Smooth muscle cell (in vitro differentiated cells): ENCODE data around the gene PCK1. TPM values are rescaled to one million over a fixed set of nuclear protein-coding genes. Genes with fewer than 3 reads are reported as not detected.
"Not testable (repeated sequence)": the region's sequence is repeated elsewhere in the genome, so short reads cannot be mapped to it uniquely, and the experiment has no call there.

Experiments used
- DNase-seq: peaks from one replicate; lab custom pipeline; 2025; ENCODE audit not compliant: unreplicated experiment; lab: John Stamatoyannopoulos, UW
- H2AFZ ChIP-seq: fragments of 200-600 bp; sonication (generic); 2 replicates; pipeline ENCODE4 v1.6.0; 2016; ENCODE audit warnings: antibody characterized with exemption, low read depth, mild to moderate bottlenecking
- H3F3A ChIP-seq: fragments of 200-600 bp; sonication (generic); 2 replicates; pipeline ENCODE4 v1.6.0; 2017; ENCODE audit warnings: antibody characterized with exemption, low read depth
- H3K27ac ChIP-seq: fragments of 200-600 bp; sonication (generic); 2 replicates; pipeline ENCODE4 v1.5.1; 2016; ENCODE audit warnings: low read depth, mild to moderate bottlenecking
- H3K27me3 ChIP-seq: fragments of 200-600 bp; sonication (generic); 2 replicates; pipeline ENCODE4 v1.6.1; 2016; ENCODE audit warnings: low read depth, mild to moderate bottlenecking
- H3K36me3 ChIP-seq: fragments of 200-600 bp; sonication (generic); 2 replicates; pipeline ENCODE4 v1.5.1; 2016; ENCODE audit warnings: low read depth
- H3K4me1 ChIP-seq: fragments of 200-600 bp; sonication (generic); 2 replicates; pipeline ENCODE4 v1.5.1; 2016; ENCODE audit warnings: low read depth
- H3K4me2 ChIP-seq: fragments of 200-600 bp; sonication (generic); 2 replicates; pipeline ENCODE4 v1.6.0; 2016; ENCODE audit warnings: mild to moderate bottlenecking
- H3K4me3 ChIP-seq: fragments of 200-600 bp; sonication (generic); 2 replicates; pipeline ENCODE4 v1.5.1; 2016; ENCODE audit warnings: mild to moderate bottlenecking
- H3K79me2 ChIP-seq: fragments of 200-600 bp; sonication (generic); 2 replicates; pipeline ENCODE4 v1.6.0; 2016; ENCODE audit warnings: low read depth, mild to moderate bottlenecking
- H3K9ac ChIP-seq: fragments of 200-600 bp; sonication (generic); 2 replicates; pipeline ENCODE4 v1.6.0; 2016; ENCODE audit warnings: low read depth
- H3K9me3 ChIP-seq: fragments of 200-600 bp; sonication (generic); replicated peaks from 2 replicates; pipeline ENCODE4 v1.5.1; 2016; ENCODE audit warnings: low read depth
- H4K20me1 ChIP-seq: fragments of 200-600 bp; sonication (generic); 2 replicates; pipeline ENCODE4 v1.6.0; 2016; ENCODE audit warnings: low read depth
- WGBS: methylation state at CpG from one replicate; pipeline ENCODE4 v1.1.7; 2016; ENCODE audit warnings: low lambda C conversion rate; 5-methylcytosine and 5-hydroxymethylcytosine counted together
- polyA plus RNA-seq: library from polyadenylated mRNA; unstranded; fragments of >200 nt; fragmentation: Nextera tagmentation; extraction: Ambion mirVana; gene quantifications from 2 replicates; pipeline ENCODE4 v1.2.1, GENCODE V29; 2016
- total RNA-seq: library from RNA; depleted of rRNA; stranded (reverse); fragments of >200 nt; gene quantifications from 2 replicates; pipeline ENCODE4 v1.2.3, GENCODE V29; 2014
- TF ChIP-seq, protein P1 (sequence below): fragments of 200-600 bp; sonication (generic); IDR thresholded peaks from 2 replicates; pipeline ENCODE4 v1.5.1; 2017; ENCODE audit warnings: borderline replicate concordance, mild to moderate bottlenecking, antibody characterized with exemption; ENCODE audit not compliant: insufficient read depth, poor library complexity, severe bottlenecking

The PCK1 gene
- total RNA-seq (not detected in 2 replicates), polyA plus RNA-seq (not detected in 2 replicates)

DNA sequence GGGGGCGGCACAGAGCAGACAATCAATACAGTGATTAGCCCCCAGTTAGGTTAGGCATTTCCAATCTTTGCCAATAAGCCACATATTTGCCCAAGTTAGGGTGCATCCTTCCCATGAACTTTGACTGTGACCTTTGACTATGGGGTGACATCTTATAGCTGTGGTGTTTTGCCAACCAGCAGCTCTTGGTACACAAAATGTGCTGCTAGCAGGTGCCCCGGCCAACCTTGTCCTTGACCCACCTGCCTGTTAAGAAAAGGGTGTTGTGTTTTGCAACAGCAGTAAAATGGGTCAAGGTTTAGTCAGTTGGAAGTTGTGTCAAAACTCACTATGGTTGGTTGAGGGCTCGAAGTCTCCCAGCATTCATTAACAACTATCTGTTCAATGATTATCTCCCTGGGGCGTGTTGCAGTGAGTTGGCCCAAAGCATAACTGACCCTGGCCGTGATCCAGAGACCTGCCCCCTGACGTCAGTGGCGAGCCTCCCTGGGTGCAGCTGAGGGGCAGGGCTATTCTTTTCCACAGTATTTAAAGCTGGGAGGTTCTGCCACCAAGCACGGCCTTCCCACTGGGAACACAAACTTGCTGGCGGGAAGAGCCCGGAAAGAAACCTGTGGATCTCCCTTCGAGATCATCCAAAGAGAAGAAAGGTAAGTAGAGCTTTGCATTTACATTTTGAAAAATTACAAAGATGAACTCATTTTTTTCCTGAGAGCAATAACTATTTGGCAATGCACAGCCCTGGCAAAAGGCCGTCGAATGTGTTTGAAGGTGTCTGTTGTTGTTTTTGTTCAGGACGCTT is at the start of gene PCK1:
TSS of gene PCK1 (plus strand) at position 557 of the 802 bp plus-strand sequence. CDS start 302 bp downstream, outside the sequence.
- H3K4me2 ChIP-seq: no peak within 1 kb of the TSS
- H3K36me3 ChIP-seq: no peaks in the 10 kb centered on the region
- WGBS: 86% methylated on average over 14 of the region's 14 CpGs
- TF ChIP-seq, protein P1, sequence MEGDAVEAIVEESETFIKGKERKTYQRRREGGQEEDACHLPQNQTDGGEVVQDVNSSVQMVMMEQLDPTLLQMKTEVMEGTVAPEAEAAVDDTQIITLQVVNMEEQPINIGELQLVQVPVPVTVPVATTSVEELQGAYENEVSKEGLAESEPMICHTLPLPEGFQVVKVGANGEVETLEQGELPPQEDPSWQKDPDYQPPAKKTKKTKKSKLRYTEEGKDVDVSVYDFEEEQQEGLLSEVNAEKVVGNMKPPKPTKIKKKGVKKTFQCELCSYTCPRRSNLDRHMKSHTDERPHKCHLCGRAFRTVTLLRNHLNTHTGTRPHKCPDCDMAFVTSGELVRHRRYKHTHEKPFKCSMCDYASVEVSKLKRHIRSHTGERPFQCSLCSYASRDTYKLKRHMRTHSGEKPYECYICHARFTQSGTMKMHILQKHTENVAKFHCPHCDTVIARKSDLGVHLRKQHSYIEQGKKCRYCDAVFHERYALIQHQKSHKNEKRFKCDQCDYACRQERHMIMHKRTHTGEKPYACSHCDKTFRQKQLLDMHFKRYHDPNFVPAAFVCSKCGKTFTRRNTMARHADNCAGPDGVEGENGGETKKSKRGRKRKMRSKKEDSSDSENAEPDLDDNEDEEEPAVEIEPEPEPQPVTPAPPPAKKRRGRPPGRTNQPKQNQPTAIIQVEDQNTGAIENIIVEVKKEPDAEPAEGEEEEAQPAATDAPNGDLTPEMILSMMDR: no peak
- H3K9me3 ChIP-seq: no peaks in the 10 kb centered on the region
- no peak within 1 kb of the TSS for H3K27ac ChIP-seq
- H3K4me1 ChIP-seq: no peaks in the 10 kb centered on the region
- H3K9ac ChIP-seq: no peak within 1 kb of the TSS
- no peaks in the 10 kb centered on the region for H3F3A ChIP-seq
- no peak for DNase-seq
- H3K79me2 ChIP-seq: no peaks in the 10 kb centered on the region
- H3K4me3 ChIP-seq: no peak within 1 kb of the TSS
- H2AFZ ChIP-seq: no peak within 1 kb of the TSS
- H4K20me1 ChIP-seq: no peaks in the 10 kb centered on the region
- peaks cover 35% of the 10 kb centered on the region for H3K27me3 ChIP-seq

GRCh38 chr20:57511709-57512108 is 49.2 kb upstream of the PCK1 start:
- H4K20me1 ChIP-seq, H3K4me2 ChIP-seq, H3K27me3 ChIP-seq, H3F3A ChIP-seq, H3K9me3 ChIP-seq, H3K36me3 ChIP-seq, H3K79me2 ChIP-seq, H3K27ac ChIP-seq, H2AFZ ChIP-seq, H3K9ac ChIP-seq, H3K4me3 ChIP-seq, DNase-seq, H3K4me1 ChIP-seq: not testable (repeated sequence)
- WGBS: 91% methylated on average over 7 of the region's 7 CpGs

DNA sequence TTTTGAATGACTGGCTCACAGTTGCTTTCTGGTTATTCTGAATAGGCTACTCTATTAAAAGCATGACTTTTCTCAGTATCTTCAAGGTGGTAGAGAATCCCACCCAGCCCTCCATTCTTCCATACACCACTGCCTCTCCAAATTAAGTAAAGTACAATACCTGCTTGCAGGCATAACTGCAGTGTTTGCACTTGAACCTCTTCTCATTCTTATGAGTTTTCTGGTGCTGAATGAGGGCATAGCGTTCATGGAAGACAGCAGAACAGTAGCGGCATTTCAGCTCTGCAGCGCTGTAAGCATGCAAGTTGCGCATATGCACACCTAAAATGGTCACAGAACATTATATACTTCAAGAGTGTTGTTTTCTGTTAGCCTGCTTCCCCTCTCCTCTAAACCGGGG is 48.5 kb upstream of the PCK1 start:
- no peak for DNase-seq
- Histone ChIP-seq H2AFZ (no peak overlapping the region), H3K27me3 (no peaks in the 10 kb centered on the region), H3K4me1 (peaks cover 6% of the 10 kb centered on the region), H3K4me3 (no peak overlapping the region), H3K9me3 (no peaks in the 10 kb centered on the region), H3K79me2 (no peaks in the 10 kb centered on the region), H3K9ac (no peak overlapping the region), H4K20me1 (no peaks in the 10 kb centered on the region), H3F3A (no peaks in the 10 kb centered on the region), H3K4me2 (no peak overlapping the region), H3K27ac (no peak overlapping the region), H3K36me3 (no peaks in the 10 kb centered on the region)
- WGBS: 91% methylated on average over 5 of the region's 5 CpGs
- TF ChIP-seq, protein P1: no peak

DNA sequence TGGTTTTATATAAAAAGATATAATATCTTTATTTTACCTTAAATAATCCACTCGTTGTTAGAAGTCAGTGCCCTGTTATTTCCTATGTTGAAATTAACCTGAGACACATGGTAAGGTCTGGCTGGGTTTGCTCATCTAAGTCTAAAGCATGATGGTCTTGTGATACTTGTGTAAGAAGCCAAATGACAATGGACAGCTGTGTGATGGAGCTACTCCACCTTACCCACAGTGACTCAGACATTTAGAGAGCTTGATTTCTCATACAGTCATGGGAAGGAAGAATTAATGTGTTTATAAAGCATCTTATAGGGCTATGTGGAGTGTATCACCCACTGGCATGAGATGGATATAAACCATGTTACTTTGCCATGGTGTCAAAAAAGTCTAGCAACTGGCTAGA is 47.7 kb upstream of the PCK1 start:
- no peaks in the 10 kb centered on the region for H3K79me2 ChIP-seq
- DNase-seq: no peak
- WGBS: 94% methylated on average over 1 of the region's 1 CpG
- H3K4me1 ChIP-seq: peaks cover 6% of the 10 kb centered on the region
- no peak overlapping the region for H3K9ac ChIP-seq
- no peak overlapping the region for H2AFZ ChIP-seq
- no peaks in the 10 kb centered on the region for H3K9me3 ChIP-seq
- no peaks in the 10 kb centered on the region for H3K27me3 ChIP-seq
- no peak overlapping the region for H3K27ac ChIP-seq
- no peak overlapping the region for H3K4me2 ChIP-seq
- no peaks in the 10 kb centered on the region for H3K36me3 ChIP-seq
- H3F3A ChIP-seq: no peaks in the 10 kb centered on the region
- H3K4me3 ChIP-seq: no peak overlapping the region
- no peaks in the 10 kb centered on the region for H4K20me1 ChIP-seq
- TF ChIP-seq, protein P1: no peak
